GM19035 (cell line): ENCODE measurements around the gene BORCS5.
A peak's percentile ranks its signal among the peaks of the same experiment; 100 is the strongest.
"Not testable (repeated sequence)": the region's sequence is repeated elsewhere in the genome, so short reads cannot be mapped to it uniquely, and the experiment has no call there.

Experiments used
- ATAC-seq: cut with Tn5 transposase; IDR thresholded peaks from one replicate; pipeline ENCODE4 v1.9.1; 2021; ENCODE audit not compliant: unreplicated experiment

BORCS5 gene

GRCh38 chr12:12482959-12483358, 126.1 kb downstream of the BORCS5 start:
- ATAC-seq = peak; percentile 55

GRCh38 chr12:12483438-12483837, 126.6 kb downstream of the BORCS5 start:
- ATAC-seq = peak; percentile 16

GRCh38 chr12:12486661-12487240, 129.9 kb downstream of the BORCS5 start:
- ATAC-seq = peak; percentile 70

DNA sequence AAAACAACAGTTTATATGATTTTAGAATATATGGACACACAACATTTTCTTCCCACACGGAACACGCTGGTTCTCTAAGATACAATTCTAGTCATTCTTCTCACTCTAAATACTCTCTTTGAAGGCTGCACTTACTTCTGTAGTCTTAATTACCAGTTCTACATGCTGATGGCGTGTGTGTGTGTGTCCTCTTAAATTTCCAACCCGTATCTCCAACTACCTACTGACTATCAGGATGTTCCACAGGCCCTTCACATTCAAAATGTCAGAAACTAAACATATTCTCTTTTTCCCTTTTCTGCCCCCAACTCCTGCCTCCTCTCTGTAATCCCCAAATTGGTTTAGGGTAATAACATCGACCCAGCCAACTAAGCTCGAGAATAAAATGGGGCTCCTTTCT, 130.6 kb downstream of the BORCS5 start:
- no peak for ATAC-seq

DNA sequence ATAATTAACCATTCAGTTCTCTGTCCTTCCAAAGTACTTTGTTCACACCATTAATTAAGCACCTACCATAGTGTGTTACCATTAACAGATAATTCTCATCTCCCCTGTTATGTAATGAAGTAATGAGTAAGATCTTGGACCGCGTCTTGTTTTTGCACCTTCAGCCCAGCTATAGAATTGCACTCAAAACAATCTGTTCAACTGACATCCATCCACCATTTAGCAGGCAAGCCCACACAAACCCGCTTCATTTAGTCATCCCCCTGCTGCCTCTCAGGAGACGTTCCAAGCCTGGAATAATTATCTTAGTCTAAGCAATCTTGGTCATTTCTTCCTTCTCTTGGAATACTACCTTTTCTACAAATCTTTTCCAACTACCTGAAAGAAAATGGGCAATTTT, 131.4 kb downstream of the BORCS5 start:
- no peak for ATAC-seq

- no peak for ATAC-seq
Observed at GRCh38 chr12:12488823-12489550, 132.1 kb downstream of the BORCS5 start.

- no peak for ATAC-seq
Observed at GRCh38 chr12:12491606-12492005, 134.7 kb downstream of the BORCS5 start.

- ATAC-seq = no peak
Observed at GRCh38 chr12:12492547-12492946, 135.7 kb downstream of the BORCS5 start.

DNA sequence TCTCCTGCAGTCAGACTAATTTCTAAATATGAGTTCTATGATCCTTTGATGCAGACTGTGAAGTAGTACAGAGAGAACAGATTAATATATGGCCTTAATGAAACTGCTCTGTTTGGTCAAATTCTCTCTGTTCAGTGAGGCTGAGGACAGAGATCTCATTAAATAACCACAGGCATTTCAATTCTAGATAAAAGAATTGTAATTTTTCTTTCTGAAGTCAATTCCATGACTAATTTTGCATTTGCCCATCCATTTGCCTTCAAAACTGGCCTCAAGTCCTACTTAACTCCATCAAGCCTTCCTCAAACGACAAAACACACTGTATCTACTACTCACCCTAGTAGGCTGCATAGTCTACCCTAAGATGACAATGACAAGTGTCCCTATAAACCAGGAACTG, 138.7 kb downstream of the BORCS5 start:
- no peak for ATAC-seq

DNA sequence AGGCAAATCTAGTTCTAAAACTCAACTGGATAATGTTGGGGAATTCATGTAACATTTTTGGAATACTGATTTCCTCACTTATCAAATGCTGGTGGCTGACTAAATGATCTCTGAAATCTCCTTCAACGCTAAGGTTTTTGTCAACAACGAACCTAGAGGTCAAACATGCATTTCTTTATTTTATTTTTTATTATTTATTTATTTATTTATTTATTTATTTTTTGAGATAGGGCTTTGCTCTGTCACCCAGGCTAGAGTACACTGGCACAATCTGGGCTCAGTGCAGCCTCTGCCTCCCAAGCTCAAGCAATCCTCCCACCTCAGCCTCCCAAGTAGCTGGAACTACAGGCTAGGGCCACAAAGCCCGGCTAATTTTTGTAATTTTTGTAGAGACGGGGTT, 141.3 kb downstream of the BORCS5 start:
- ATAC-seq = no peak

GRCh38 chr12:12499909-12500604, 143.2 kb downstream of the BORCS5 start:
- no peak for ATAC-seq

DNA sequence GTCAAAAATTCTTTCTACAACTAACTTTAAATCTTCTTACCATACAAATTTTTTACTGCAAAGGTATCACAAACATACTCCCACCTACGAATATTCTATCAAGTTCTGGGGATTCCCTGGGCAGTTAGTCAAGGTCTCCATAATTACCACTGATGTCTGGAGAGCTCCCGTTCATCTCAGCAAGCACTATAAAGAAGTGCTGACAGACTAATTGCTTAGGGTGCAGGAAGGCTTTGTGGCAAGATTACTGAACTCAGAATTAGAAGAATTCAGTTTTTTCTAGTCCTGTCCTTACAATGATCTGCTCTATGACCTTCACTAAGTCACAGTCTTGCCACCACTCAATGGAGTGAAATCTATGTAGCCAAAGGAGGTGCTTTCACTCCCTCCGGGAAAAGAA, 144.2 kb downstream of the BORCS5 start:
- ATAC-seq = no peak

GRCh38 chr12:12502130-12502814, 145.4 kb downstream of the BORCS5 start:
- ATAC-seq = not testable (repeated sequence)

GRCh38 chr12:12502815-12503151, 145.9 kb downstream of the BORCS5 start:
- ATAC-seq = no peak

GRCh38 chr12:12503384-12504078, 146.7 kb downstream of the BORCS5 start:
- no peak for ATAC-seq

- ATAC-seq = peak; percentile 87
Observed at GRCh38 chr12:12505544-12506495, 148.9 kb downstream of the BORCS5 start.

GRCh38 chr12:12506496-12506890, 149.6 kb downstream of the BORCS5 start:
- ATAC-seq = no peak

DNA sequence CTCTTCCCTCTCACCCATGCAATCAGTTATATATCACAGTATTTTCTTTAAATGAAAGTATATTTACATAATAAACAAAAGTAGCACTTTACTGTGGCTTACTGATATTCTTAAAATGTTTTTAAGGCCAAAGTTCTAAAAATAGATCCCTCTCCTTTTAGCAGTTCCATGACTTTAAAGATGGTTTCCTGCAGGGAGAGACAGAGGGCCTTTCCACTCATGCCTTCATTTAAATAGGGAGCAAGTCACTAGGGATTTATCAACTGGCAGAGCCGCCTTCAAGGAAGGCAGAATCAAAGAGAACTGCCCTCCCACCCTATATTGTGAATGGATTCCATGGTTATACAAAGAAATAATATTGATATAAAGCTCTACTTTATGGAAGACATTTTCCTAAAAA, 150.2 kb downstream of the BORCS5 start:
- ATAC-seq = no peak

DNA sequence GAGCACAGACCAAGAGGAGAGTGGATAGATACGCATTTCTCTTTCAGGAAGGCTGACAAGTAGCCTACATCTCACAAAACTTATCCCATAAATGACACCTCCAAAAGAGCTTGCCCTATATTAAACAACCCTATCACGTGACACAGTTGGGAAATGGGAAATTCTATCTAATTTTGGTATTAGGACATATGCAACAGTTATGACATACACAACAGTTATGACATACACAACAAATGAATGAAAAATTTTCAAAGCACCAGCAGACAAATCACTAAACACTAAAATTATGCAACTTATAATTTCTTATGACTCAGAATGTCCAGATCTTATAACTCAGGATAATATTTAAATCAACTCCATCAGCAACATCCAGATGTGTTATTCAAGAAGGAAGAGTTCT, 151.7 kb downstream of the BORCS5 start:
- no peak for ATAC-seq

GRCh38 chr12:12510141-12510540, 153.3 kb downstream of the BORCS5 start:
- no peak for ATAC-seq
